Measurements from ENCODE around the gene GALNT12.
A peak's percentile ranks its signal among the peaks of the same experiment; 100 is the strongest.

GALNT12 gene

GRCh38 chr9:98833090-98833956 is 25.9 kb downstream of the GALNT12 start:
- DNase-seq (ENCODE audit: low spot score), result no peak

- DNase-seq (ENCODE audit: low spot score), result no peak
Measured at GRCh38 chr9:98834386-98834785, 26.9 kb downstream of the GALNT12 start.

- no peak for DNase-seq (ENCODE audit: low spot score)
Measured at GRCh38 chr9:98836206-98836605, 28.7 kb downstream of the GALNT12 start.

- no peak for DNase-seq (ENCODE audit: low spot score)
Measured at GRCh38 chr9:98837516-98837915, 30.0 kb downstream of the GALNT12 start.

- no peak for DNase-seq (ENCODE audit: low spot score)
Measured at GRCh38 chr9:98838155-98838867, 30.8 kb downstream of the GALNT12 start.

- DNase-seq (ENCODE audit: low spot score), result no peak
Measured at GRCh38 chr9:98838868-98839565, 31.5 kb downstream of the GALNT12 start.

GRCh38 chr9:98839724-98840123 is 32.3 kb downstream of the GALNT12 start:
- no peak for DNase-seq (ENCODE audit: low spot score)

GRCh38 chr9:98842510-98842909 is 35.0 kb downstream of the GALNT12 start:
- no peak for DNase-seq (ENCODE audit: low spot score)

GRCh38 chr9:98846081-98846480 is 38.6 kb downstream of the GALNT12 start:
- no peak for DNase-seq (ENCODE audit: low spot score)

- no peak for DNase-seq (ENCODE audit: low spot score)
Measured at GRCh38 chr9:98846879-98847278, 39.4 kb downstream of the GALNT12 start.

GRCh38 chr9:98848450-98849149 is 41.1 kb downstream of the GALNT12 start:
- peak; percentile 96 for DNase-seq (ENCODE audit: low spot score)

- no peak for DNase-seq (ENCODE audit: low spot score)
Measured at GRCh38 chr9:98849563-98849962, 42.1 kb downstream of the GALNT12 start.

GRCh38 chr9:98850851-98851729 is 43.6 kb downstream of the GALNT12 start:
- DNase-seq (ENCODE audit: low spot score), result no peak

- no peak for DNase-seq (ENCODE audit: low spot score)
Measured at GRCh38 chr9:98851730-98852459, 44.4 kb downstream of the GALNT12 start.

GRCh38 chr9:98852460-98852734 is 44.9 kb downstream of the GALNT12 start:
- no peak for DNase-seq (ENCODE audit: low spot score)

GRCh38 chr9:98852961-98853360 is 45.5 kb downstream of the GALNT12 start:
- DNase-seq (ENCODE audit: low spot score), result no peak

- no peak for DNase-seq (ENCODE audit: low spot score)
Measured at GRCh38 chr9:98854266-98854665, 46.8 kb downstream of the GALNT12 start.

- no peak for DNase-seq (ENCODE audit: low spot score)
Measured at GRCh38 chr9:98855592-98855991, 48.1 kb downstream of the GALNT12 start.

- no peak for DNase-seq (ENCODE audit: low spot score)
Measured at GRCh38 chr9:98856982-98857381, 49.5 kb downstream of the GALNT12 start.

- no peak for DNase-seq (ENCODE audit: low spot score)
Measured at GRCh38 chr9:98859941-98860340, 52.5 kb downstream of the GALNT12 start.

GRCh38 chr9:98860871-98861293 is 53.4 kb downstream of the GALNT12 start:
- DNase-seq (ENCODE audit: low spot score), result peak; percentile 87

Data from pons (tissue), 1 donor.